HL-60/S4 (cell line): ENCODE data around the gene ATP6V0B.

ENCODE experiments used
- in situ Hi-C: fragments of 300-500 bp; cut with MboI; formaldehyde crosslinking; loops from 2 replicates; pipeline ENCODE4 v1.14.3; 2022; ENCODE audit warnings: low sequenced_read_pairs

ATP6V0B gene

DNA sequence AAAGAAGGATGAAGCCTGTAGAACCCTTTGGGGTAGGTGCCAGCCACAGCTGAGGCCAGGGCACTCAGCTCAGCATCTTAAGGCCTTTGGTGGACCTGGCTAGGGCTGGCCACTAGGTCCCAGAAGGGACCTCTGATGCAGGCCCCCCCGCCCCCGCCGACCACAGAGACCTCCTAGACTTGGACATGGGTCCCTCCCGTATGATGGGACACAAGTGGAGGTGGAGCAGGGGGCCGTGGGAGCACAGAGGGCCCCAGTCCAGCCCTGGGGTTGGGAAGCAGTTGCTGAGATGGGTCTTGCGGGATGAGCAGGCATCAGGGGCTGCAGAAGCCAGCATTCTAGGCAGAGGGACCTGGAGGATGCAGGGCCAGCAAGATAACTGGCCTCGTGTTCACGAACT, 7.5 kb downstream of the ATP6V0B start:
- in situ Hi-C loops, result no loop called here

- in situ Hi-C loops, result no loop called here
Measured at GRCh38 chr1:43982808-43983207, 8.0 kb downstream of the ATP6V0B start.

DNA sequence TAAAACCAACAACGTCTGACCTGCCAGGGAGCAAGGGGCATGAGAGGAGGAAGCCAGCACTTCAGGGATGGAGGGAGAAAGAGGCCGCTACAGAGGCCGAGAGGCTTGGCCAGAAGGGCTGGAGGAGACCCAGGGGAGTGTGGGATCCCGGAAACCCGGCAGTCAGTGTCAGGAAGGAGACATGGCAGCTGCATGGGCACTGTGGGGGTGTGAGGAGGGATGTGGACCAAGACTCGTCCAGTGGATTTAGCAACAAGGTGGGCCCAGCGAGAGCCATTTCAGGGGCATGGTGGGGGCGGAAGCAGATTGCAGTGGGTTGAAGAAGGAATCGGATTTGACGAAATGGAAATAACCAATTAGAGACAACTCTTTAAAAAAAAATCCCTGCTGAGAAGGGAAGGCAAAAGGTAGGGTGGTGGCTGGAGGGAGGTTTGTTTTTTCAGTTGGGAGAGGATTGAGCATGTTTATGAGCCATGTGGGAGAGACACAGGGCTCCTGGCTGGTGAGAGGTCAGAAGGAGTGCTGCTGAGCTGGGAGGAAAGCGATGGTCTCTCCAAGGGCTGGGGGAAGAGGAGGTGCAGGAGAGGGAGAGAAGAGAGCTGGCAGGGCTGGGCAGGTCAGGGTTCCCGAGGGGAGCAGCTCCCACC, 8.6 kb downstream of the ATP6V0B start:
- in situ Hi-C loops, result no loop called here

- in situ Hi-C loops, result no loop called here
Measured at GRCh38 chr1:43984855-43985254, 10.1 kb downstream of the ATP6V0B start.

- in situ Hi-C loops, result no loop called here
Measured at GRCh38 chr1:43985984-43986595, 11.3 kb downstream of the ATP6V0B start.

DNA sequence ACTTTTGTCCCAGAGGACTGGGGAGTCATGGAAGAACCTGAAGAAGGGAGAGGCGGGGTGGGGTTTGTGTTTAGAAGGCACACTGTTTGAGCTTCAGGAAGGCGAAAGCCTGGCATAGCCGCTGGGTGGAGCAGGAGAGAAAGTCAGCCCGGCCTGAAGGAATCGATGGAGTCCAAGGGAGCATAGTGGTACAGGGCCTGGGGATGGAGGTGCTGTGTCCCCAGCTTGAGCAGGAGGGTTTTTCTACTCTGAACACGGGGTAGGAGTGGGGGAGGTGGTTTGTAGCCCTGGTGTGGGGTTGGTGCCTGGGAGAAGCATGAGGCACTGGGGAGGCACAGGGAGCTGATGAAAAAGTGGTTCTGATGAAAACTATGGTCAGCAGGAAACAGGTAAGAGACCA, 12.0 kb downstream of the ATP6V0B start:
- in situ Hi-C loops, result no loop called here

DNA sequence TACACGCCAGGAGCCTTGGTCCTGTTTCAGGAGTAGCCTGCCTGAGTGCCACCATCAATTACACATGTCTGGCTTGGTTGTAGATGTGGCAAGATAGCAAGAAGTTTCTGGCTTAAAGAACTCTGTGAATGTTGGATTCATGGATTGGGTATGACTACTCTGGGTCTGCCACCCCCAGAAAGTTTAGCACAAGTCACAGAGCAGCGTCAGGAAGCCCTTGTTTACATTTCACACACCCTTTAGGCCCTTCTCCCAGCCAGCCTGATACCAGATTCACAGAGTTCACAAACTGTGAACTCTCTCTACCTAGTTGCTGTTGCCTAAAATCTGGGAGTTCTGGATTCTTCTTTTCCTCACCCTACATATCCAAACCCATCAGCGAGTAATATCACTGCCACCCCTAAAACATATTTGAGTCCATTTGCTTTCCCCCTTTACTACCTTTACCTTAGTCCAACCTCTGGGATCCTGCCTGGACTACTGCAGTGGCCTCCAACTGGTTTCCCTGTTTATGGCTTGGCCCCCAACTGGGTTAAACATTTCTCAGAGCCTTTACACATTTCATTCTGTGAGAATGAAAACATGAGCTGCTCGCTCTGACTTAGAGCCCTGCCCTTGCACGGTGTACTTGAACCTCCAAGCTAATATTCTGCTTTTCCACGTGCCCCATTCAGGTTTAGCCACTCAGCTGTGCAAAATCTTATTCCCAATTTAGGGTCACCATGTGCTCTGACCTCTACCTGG, 12.6 kb downstream of the ATP6V0B start:
- in situ Hi-C loops, result no loop called here

DNA sequence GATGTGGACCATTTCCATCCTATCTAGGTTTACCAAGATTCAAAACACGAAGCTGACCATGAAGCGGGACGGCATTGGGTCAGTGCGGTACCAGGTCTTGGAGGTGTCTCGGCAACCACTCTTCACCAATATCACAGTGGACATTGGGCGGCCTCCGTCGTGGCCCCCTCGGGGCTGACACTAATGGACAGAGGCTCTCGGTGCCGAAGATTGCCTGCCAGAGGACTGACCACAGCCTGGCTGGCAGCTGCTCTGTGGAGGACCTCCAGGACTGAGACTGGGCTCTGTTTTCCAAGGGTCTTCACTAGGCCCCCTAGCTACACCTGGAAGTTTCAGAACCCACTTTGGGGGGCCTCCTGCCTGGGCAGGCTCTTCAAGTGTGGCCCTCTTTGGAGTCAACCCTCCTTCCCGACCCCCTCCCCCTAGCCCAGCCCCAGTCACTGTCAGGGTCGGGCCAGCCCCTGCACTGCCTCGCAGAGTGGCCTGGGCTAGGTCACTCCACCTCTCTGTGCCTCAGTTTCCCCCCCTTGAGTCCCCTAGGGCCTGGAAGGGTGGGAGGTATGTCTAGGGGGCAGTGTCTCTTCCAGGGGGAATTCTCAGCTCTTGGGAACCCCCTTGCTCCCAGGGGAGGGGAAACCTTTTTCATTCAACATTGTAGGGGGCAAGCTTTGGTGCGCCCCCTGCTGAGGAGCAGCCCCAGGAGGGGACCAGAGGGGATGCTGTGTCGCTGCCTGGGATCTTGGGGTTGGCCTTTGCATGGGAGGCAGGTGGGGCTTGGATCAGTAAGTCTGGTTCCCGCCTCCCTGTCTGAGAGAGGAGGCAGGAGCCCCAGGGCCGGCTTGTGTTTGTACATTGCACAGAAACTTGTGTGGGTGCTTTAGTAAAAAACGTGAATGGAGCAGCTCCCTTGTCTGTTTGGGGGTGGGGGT, 15.8 kb downstream of the ATP6V0B start:
- in situ Hi-C loops, result no loop called here

- in situ Hi-C loops, result no loop called here
Measured at GRCh38 chr1:43991200-43991475, 16.4 kb downstream of the ATP6V0B start.

DNA sequence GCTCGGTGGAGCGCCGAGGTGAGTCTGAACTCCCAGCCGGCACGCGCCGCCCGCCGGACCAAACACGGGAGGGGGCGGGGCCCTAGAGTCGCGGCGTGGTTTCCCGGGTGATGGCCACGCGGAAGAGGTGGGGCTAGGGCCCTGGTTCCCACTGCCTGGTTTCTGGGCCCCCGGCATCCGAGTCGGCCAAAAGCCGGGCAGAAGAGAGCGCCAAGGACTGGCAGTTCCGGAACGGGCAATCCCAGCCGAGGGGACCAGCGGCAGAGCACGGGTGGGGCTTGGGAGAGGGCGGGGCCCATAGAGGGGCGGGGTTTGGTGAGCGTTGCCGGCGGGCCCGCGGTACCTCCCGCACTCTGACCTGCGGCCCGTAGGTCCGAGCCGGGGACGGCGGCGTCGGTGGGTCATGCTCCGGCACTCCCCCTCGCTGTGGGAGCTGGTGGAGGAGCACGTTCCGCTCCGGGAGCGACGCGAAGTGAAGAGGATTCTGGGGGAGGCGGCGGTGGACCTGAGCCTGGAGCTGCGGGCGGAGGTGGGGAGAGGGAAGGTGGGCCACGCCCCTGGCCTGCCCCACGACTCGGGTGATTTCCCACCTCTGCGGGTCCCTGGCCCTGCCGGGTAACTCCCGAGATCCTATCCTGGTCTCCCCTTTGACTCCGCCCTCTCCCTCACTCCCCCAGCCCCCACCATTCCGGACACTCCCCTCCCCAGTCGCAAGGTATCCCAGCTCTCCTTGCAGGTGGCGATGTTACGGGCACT, 16.9 kb downstream of the ATP6V0B start, which contains the start of gene CCDC24:
Gene CCDC24 (plus strand): TSS at position 124 of the 756 bp plus-strand sequence. CDS start 280 bp downstream, at position 404.
- in situ Hi-C loops, result no loop called here

DNA sequence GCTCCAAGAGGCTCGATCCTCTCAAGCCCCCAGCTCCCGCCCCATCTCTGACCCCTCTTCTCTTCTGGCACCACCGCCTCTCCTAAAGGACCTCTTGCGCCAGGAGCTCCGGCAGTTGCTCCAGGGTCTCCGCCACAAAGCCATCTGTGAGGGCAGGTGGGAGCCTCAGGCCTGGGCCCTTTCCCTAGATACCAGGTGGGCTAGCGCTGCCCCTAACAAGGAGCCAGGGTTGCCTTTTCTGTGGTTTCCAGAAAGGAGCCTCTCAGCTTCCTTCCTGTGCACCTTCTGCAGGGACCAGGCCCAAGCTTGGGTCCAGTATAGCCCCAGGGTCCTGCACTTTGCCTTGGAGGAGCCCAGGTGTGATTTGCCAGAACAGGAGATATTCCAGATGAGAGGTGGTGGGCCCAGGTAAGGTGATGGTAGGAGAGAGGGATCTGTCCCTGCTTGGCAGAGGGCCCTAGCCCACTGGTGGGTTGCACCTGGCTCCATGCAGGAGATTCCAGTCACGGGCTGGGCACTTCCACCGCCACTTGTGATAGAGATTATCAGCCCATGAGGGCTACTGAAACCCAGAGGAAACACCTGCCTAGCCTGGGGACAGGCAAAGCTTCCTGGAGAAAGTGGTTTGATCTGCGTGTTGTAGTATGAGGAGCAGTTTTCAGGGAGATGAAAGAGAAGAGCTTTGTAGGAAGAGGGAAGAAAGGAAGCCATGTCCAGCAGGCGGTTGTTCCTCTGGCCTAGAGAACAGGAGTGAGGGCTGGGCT, 17.7 kb downstream of the ATP6V0B start:
- in situ Hi-C loops, result no loop called here

- in situ Hi-C loops, result no loop called here
Measured at GRCh38 chr1:43993206-43993914, 18.6 kb downstream of the ATP6V0B start.

DNA sequence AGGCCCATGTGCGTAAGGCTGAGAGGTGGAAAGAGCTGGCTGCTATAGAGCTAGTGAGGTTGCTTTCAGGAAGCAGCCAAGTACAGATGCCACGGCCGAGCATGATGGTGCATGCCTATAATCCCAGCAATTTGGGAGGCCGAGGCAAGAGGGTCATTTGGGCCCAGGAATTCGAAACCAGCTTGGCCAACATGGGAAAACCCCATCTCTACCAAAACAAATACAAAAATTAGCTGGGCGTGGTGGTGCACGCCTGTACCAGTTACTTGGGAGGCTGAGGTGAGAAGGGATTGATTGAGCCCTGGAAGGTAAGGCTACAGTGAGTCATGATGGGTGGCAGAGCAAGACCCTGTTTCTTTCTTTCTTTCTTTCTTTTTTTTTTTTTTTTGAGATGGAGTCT, 19.3 kb downstream of the ATP6V0B start:
- in situ Hi-C loops, result no loop called here

- in situ Hi-C loops, result no loop called here
Measured at GRCh38 chr1:43994794-43995790, 20.3 kb downstream of the ATP6V0B start.

- in situ Hi-C loops, result no loop called here
Measured at GRCh38 chr1:43995984-43996732, 21.4 kb downstream of the ATP6V0B start.

DNA sequence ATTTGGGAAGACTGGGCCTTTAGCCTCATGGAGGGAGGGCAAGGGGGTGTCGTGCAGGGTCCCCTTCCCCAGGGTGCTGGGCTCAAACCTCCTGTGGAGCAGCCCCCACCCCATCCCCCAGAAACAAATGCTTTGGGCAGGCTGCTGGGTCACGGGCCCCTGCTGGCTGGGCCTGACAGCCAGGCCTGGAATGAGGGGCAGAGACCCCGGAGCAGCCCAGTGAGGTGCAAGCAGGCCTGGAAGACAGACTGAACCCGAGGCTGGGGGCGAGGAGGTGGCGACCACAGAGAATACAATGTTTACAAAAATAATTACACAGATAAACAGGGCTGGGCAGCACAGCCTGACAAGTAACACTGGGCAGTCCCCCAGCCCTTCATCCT, 22.0 kb downstream of the ATP6V0B start:
- in situ Hi-C loops, result no loop called here

GRCh38 chr1:43997295-43997999, 22.7 kb downstream of the ATP6V0B start:
- in situ Hi-C loops, result no loop called here
